ENCODE results near the gene PRKAB1. TPM values are rescaled to one million over a fixed set of nuclear protein-coding genes. Genes with fewer than 3 reads are reported as not detected.

PRKAB1 gene
- total RNA-seq, 4 donors from 2014 or later: 50.3 to 119 (median 76.2) TPM

- Histone ChIP-seq H3K36me3 (no peaks in the 10 kb centered on the region), H3K27me3 (no peaks in the 10 kb centered on the region), H3K4me1 (no peaks in the 10 kb centered on the region), H3K4me3 (no peak overlapping the region), H3K9me3 (no peaks in the 10 kb centered on the region), H3K27ac (no peak overlapping the region)
- TF ChIP-seq CTCF (IDR thresholded peaks at IDR 0.05) (no peak), POLR2A (IDR thresholded peaks at IDR 0.05) (no peak)
- DNase-seq: no peak
Measured at GRCh38 chr12:119728444-119728745, 60.5 kb downstream of the PRKAB1 start.

DNA sequence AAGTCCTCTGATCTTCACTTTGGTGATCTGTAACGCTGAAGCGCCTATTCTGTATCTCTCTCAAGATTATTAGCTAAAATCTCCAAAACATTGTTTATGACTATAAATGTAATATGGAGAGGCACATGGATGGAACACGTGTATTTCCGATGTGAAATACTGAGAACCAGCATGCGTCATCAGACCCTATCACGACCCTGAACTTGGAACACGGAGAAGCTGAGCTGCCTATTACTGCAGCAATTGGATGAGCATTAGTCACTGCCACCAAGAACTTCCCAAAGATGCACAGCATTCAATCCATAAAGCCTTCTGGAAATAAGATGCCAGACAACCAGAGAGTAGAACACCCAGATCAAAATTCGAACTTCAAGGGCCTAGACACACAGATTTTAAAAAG lies 61.9 kb downstream of the PRKAB1 start:
- no peaks in the 10 kb centered on the region for H3K9me3 ChIP-seq
- H3K27me3 ChIP-seq: no peaks in the 10 kb centered on the region
- TF ChIP-seq POLR2A (IDR thresholded peaks at IDR 0.05) (no peak), CTCF (IDR thresholded peaks at IDR 0.05) (no peak)
- DNase-seq: no peak
- H3K4me1 ChIP-seq: no peaks in the 10 kb centered on the region
- no peak overlapping the region for H3K27ac ChIP-seq
- H3K4me3 ChIP-seq: no peak overlapping the region
- H3K36me3 ChIP-seq: no peaks in the 10 kb centered on the region

- Histone ChIP-seq H3K9me3 (no peaks in the 10 kb centered on the region), H3K36me3 (no peaks in the 10 kb centered on the region), H3K4me1 (no peaks in the 10 kb centered on the region), H3K4me3 (no peak overlapping the region), H3K27ac (no peak overlapping the region), H3K27me3 (no peaks in the 10 kb centered on the region)
- TF ChIP-seq CTCF (IDR thresholded peaks at IDR 0.05) (no peak), POLR2A (IDR thresholded peaks at IDR 0.05) (no peak)
- no peak for DNase-seq
Measured at GRCh38 chr12:119730381-119730780, 62.4 kb downstream of the PRKAB1 start.

Small RNA genes within 50 kb of the gene (small RNA-seq; reads per million reads assigned to genes)
- gene RN7SKP197: 0 reads per million in 2 donors

Other genes with a start within 250 kb of the PRKAB1 start
- under 1 TPM in 1 of 4 donors, not detected in 3; 0.38 TPM for gene TMEM233, start 74.4 kb upstream of the PRKAB1 start, total RNA-seq
- 10 to 100 TPM; 10.3 to 75.9 (median 21.9) TPM for gene CIT, start 209.2 kb downstream of the PRKAB1 start, total RNA-seq

Measured in Peyer's patch (tissue), 4 donors.